AG08396 (cell line): Measurements from ENCODE around the gene EDC3.

Source experiments
- DNase-seq: peaks from one replicate; pipeline ENCODE4 v3.0.0; 2012; ENCODE audit warnings: low spot score, mixed read lengths

EDC3 gene

DNA sequence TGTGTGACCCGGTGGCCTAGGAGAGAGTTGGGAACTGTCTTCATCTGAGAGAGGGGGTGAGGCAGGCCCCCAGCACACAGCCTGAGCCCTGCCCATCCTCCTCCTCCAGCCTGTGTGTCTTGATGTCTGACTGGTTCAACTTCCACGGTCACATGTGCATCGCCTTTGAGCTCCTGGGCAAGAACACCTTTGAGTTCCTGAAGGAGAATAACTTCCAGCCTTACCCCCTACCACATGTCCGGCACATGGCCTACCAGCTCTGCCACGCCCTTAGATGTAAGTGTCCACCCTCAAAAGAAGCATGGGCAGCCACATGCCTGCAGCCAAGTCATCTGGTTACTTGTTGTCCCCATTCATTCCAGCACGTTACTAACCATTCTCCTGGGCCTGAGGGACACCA is 70.1 kb downstream of the EDC3 start:
- no peak for DNase-seq

- DNase-seq: no peak
Observed at GRCh38 chr15:74624020-74624602, 71.7 kb downstream of the EDC3 start.

DNA sequence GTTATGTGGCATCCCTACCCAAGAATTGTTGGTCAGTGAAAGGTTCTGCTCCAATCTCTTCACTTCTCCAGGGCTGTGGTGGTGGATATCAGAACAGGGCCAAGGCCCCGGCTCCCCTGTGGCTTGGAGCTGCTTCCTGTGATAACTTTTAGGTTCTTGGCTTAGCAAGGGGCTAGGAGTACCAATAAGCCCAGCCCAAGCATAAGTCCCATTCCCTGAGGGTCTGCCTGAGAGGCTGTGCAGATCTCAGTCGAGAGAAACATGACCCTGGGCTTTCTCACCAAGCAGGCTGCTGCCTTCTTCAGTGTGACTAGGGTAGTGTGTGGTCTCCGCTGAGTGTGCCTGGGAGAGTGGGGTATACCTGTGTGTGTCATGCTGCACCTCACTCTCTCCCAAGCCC is 73.1 kb downstream of the EDC3 start:
- no peak for DNase-seq

DNA sequence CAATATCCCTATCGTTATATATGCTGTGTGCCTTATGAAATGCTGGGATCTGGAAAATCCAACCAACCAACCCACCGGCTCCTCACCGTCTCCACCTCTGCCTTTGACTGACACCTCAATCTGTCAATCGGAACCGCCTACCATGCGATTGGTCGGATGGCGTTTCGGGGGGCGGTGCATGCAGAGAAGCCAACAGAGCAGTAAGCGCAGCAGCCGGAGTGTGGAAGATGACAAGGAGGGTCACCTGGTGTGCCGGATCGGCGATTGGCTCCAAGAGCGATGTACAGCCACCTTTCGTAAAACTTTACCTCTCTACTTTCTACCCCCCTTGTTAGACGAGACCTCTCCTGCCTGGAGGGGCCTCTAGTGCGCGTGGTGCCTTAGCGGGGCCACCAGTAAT is 73.9 kb downstream of the EDC3 start:
- DNase-seq: no peak

- DNase-seq: no peak
Observed at GRCh38 chr15:74621546-74621920, 74.3 kb downstream of the EDC3 start.

GRCh38 chr15:74620636-74621545 is 74.9 kb downstream of the EDC3 start:
- DNase-seq: peak; percentile 84

- no peak for DNase-seq
Observed at GRCh38 chr15:74619916-74620635, 75.7 kb downstream of the EDC3 start.

- no peak for DNase-seq
Observed at GRCh38 chr15:74618841-74619596, 76.8 kb downstream of the EDC3 start.

DNA sequence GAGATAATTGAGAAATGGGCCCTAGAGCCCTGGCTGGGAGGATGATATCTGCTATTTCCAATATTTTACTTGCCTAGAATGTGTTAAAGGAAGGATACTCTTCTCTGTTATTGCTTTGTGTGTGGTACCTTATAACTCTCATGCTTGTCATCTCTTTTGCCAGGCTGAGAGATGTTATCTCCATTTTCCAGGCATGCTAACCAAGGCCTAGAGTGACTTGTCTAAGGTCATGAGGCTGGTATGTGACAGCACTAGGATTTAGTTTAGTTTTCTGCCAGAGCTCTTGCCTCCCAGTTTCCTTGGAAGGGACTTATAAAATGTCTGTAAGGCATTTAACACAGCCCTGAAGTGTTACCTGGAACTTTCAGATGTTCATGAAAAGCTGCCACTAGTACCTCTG is 78.8 kb downstream of the EDC3 start:
- DNase-seq: no peak

DNA sequence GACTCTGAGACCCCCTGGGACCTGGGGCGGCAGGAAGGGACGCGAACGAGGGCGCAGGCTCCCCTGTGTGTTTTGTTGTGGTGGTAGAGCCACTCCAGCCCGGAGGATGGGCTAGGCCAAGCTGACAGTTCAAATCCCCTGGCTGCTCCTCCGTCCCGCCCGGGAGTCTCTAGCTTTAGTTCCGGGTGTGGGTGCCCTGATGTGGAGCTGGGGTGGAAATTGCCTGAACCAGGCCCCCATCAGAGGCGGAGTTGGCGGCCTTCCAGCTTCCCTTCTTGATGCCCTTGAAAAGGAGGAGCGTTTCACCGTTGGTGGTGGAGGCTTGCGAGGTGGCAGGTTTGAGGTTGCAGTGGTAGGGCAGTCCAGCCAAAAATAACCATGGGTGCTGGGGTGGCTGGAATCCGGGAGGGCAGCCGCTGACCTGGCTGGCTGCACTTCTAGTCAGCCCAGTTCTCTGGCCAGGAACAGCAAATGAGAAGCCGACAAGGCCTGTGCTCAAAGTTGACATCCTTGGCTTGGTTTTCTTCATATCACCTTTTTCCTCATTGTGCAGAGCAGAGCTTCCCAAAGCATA is 79.4 kb downstream of the EDC3 start:
- DNase-seq: peak; percentile 71

- peak; percentile 97 for DNase-seq
Observed at GRCh38 chr15:74615508-74616365, 80.1 kb downstream of the EDC3 start, which contains the start of gene CLK3. Gene CLK3, plus strand, starts transcription at chr15:74615836. Its CDS starts 3,361 bp downstream, at chr15:74619197.

- DNase-seq: peak; percentile 97
Observed at GRCh38 chr15:74614744-74615507, 80.9 kb downstream of the EDC3 start.

- DNase-seq: no peak
Observed at GRCh38 chr15:74613953-74614743, 81.7 kb downstream of the EDC3 start.

- DNase-seq: no peak
Observed at GRCh38 chr15:74613089-74613952, 82.5 kb downstream of the EDC3 start.

DNA sequence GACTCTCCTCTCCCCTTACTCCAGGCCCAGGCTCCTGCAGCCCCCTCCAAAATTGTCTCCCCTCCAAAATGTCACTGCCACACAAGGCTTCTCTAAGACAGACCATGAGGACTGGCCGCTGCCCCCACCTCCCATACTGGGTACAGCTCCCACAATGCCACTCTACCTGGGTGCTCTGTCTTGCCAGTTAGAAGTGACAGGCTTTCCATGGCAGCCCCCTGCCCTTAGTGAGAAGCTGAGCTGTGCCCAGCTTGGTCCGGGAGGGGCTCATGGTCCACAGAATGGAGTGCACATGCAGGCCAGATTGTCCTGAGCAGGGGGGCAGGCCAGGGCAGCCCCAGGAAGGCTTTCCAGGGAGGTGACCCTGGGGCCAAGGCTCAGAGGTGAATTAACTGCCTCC is 83.1 kb downstream of the EDC3 start:
- no peak for DNase-seq

DNA sequence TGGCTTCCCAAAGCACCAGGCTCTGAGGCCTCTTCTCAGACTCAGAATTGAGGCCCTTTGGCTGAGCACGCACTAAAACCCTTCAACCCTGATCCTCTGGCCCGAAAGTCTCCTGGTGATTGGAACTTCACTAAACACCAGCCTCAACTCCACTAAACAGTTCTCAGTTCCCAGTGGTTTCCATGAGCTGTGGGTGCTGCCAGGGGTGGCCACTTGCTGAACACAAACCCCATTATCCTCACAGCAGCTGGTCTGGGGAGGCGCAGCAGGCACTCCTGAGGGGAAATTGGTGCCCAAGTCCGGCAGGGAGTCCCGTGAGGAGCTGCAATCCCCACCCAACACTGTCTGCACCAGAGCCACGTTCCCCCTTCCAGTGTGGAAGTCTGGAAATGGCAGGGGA is 84.0 kb downstream of the EDC3 start:
- no peak for DNase-seq

DNA sequence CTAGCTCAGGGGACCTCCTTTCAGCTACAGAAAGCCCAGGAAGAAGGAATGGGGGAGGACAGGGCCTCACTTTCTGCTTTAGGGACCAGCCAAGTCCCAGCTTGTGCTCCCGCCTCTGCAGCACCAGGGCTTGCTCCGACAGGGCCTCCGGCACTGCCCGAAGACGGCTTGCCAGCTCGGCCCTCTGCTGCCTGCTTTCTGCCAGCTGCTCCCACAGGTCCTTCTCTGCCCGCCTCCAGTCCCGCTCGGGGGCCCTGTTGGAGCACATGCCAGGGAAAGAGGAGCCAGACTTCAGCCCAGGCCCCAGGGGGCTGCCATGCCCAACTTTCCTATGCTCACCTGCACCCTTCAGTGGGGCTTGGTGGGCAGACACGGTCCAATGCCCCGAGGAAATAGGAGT is 84.5 kb downstream of the EDC3 start:
- DNase-seq: no peak

DNA sequence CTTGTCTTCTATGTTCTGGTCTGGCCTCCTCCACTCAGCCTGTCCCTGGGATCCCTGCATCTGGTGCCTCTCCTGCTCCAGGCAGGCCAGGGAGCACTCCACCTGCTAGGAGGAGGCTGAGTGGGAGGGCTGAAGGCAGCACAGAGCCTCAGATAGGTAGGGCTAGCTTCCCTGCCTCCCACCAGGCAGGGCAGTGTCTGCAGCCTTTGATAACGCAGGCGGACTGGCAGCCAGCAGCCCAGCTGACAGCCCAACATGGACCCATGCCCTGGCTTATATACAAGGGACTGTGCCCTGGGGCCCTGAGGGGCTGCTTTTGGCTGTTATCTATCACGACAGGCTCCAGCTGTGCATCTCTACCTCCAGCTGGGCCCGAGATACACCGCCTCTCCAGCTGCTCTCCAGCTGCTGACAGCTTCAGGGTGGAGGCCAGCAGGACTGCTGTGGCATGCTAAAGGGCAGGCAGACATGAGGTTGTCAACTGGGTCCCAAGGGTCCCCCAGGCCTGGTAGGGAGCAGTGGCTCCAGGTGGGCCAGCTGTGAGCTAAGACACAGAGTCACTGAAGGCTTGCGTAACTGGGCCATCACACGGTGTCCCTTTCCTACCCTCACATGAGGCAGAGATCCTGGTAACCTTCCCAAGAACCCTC is 85.4 kb downstream of the EDC3 start:
- DNase-seq: no peak
